ENCODE data around the gene CDC42.

Gene CDC42

GRCh38 chr1:22118291-22118992, 65.9 kb downstream of the CDC42 start:
- no peak for TF ChIP-seq CTCF (IDR thresholded peaks at IDR 0.05; ENCODE audit: borderline replicate concordance, insufficient read depth, low read depth, low read length)
- no peak overlapping the region for H3K4me3 ChIP-seq (ENCODE audit: low read depth, low read length)

- TF ChIP-seq CTCF (IDR thresholded peaks at IDR 0.05; ENCODE audit: borderline replicate concordance, insufficient read depth, low read depth, low read length): no peak
- no peak overlapping the region for H3K4me3 ChIP-seq (ENCODE audit: low read depth, low read length)
Measured at GRCh38 chr1:22119626-22120468, 67.3 kb downstream of the CDC42 start.

- H3K4me3 ChIP-seq (ENCODE audit: low read depth, low read length): no peak overlapping the region
- no peak for TF ChIP-seq CTCF (IDR thresholded peaks at IDR 0.05; ENCODE audit: borderline replicate concordance, insufficient read depth, low read depth, low read length)
Measured at GRCh38 chr1:22120469-22120790, 67.9 kb downstream of the CDC42 start.

- H3K4me3 ChIP-seq (ENCODE audit: low read depth, low read length): no peak overlapping the region
- TF ChIP-seq CTCF (IDR thresholded peaks at IDR 0.05; ENCODE audit: borderline replicate concordance, insufficient read depth, low read depth, low read length): no peak
Measured at GRCh38 chr1:22121421-22121911, 69.0 kb downstream of the CDC42 start.

GRCh38 chr1:22122273-22123070, 70.0 kb downstream of the CDC42 start:
- no peak overlapping the region for H3K4me3 ChIP-seq (ENCODE audit: low read depth, low read length)
- no peak for TF ChIP-seq CTCF (IDR thresholded peaks at IDR 0.05; ENCODE audit: borderline replicate concordance, insufficient read depth, low read depth, low read length)

- H3K4me3 ChIP-seq (ENCODE audit: low read depth, low read length): no peak overlapping the region
- no peak for TF ChIP-seq CTCF (IDR thresholded peaks at IDR 0.05; ENCODE audit: borderline replicate concordance, insufficient read depth, low read depth, low read length)
Measured at GRCh38 chr1:22123071-22123390, 70.5 kb downstream of the CDC42 start.
